NCI-H187 (cell line): ENCODE measurements around the gene ATP2C1.

Experiments
- DNase-seq, 2 experiments: peaks; one replicate each; lab custom pipeline; 2025; lab: John Stamatoyannopoulos, UW

Gene ATP2C1

GRCh38 chr3:130894130-130894985, 474 bp downstream of the ATP2C1 start:
- DNase-seq, result no peak

DNA sequence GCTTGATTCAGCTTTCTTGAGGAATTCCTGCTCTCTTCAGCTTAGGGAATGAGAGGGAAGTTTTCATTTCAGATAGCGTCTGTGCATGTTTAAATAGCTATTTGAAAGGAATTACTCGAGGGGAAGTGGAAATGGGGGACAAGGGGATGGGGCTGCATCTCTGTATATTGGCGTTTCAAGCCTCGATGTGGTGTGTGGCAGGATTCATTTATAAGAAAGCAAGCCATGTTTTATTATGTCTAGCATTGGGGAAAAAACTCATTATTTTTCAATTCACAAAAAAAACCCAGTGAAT, 1.0 kb downstream of the ATP2C1 start:
- no peak for DNase-seq

GRCh38 chr3:130895690-130896488, 2.0 kb downstream of the ATP2C1 start:
- no peak for DNase-seq

GRCh38 chr3:130897316-130897715, 3.4 kb downstream of the ATP2C1 start:
- DNase-seq, result no peak

GRCh38 chr3:130900959-130901358, 7.1 kb downstream of the ATP2C1 start:
- DNase-seq, result no peak

GRCh38 chr3:130901463-130902204, 7.8 kb downstream of the ATP2C1 start:
- DNase-seq, result no peak

GRCh38 chr3:130903412-130903908, 9.6 kb downstream of the ATP2C1 start:
- DNase-seq, result no peak

DNA sequence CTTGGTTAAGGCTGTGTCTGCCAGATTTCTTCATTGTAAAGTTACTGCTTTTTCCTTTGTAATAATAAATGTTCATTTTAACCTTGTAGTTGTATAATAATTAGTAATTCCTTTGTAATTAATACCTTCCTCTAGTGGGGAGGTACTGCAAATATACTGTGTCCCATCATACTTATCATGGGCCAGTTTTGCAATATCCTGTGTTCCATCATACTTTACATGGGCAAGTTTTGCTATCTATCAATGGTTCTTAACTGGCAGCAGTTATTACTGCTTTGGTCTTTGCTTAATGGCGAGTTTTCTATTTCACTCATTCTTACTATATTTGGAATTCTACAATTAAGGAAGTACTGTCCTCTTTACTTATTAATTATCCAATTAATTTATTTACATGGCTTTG, 10.6 kb downstream of the ATP2C1 start:
- no peak for DNase-seq

GRCh38 chr3:130905551-130905950, 11.7 kb downstream of the ATP2C1 start:
- no peak for DNase-seq

GRCh38 chr3:130906374-130906995, 12.6 kb downstream of the ATP2C1 start:
- DNase-seq, result no peak

GRCh38 chr3:130907500-130907899, 13.6 kb downstream of the ATP2C1 start:
- DNase-seq, result no peak

DNA sequence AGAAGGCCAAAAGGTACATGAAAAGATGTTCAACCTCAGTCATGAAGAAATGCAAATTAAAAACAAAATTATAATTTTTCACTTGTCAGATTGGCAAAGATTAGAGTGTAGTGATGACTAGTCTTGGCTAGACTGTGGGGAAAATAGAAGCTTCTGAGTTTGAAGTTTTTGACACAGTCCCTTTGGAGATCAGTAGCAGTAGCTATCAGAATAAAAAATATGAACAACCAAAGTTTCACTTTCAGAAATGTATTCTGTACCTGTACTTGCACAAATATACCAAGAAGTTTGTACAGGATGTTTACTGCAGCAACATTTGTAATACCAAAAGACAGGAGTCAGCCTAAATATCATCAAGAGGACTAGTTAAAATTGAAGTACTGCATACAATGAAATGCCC, 14.1 kb downstream of the ATP2C1 start:
- DNase-seq, result no peak

GRCh38 chr3:130915567-130916292, 21.8 kb downstream of the ATP2C1 start:
- no peak for DNase-seq

GRCh38 chr3:130916507-130917167, 22.8 kb downstream of the ATP2C1 start:
- DNase-seq, result no peak

DNA sequence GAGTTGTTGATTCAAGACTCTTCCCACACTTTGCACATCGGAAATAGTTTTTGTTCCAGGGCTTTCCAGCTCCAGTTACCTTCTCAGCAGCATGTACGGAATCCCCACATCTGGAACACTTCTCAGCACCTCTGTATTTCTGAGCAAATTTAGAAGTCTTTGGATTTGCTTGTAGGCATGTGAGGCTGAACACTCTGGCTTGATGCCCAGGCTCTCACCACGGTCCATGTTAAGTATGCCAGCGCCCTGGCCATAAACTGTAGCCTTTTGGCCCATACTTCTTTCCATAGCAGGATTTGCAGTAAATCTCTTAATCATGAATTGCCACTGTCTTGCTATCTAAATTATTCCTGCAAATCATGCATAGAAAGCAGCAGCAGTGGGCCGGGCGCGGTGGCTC, 24.4 kb downstream of the ATP2C1 start:
- no peak for DNase-seq

- DNase-seq, result no peak
These were observed 31.7 kb downstream of the ATP2C1 start for GRCh38 chr3:130925628-130926027.

- DNase-seq, result no peak
These were observed 32.6 kb downstream of the ATP2C1 start for GRCh38 chr3:130926504-130926903.

GRCh38 chr3:130929804-130930203, 35.9 kb downstream of the ATP2C1 start:
- no peak for DNase-seq

GRCh38 chr3:130932979-130933378, 39.1 kb downstream of the ATP2C1 start:
- no peak for DNase-seq

DNA sequence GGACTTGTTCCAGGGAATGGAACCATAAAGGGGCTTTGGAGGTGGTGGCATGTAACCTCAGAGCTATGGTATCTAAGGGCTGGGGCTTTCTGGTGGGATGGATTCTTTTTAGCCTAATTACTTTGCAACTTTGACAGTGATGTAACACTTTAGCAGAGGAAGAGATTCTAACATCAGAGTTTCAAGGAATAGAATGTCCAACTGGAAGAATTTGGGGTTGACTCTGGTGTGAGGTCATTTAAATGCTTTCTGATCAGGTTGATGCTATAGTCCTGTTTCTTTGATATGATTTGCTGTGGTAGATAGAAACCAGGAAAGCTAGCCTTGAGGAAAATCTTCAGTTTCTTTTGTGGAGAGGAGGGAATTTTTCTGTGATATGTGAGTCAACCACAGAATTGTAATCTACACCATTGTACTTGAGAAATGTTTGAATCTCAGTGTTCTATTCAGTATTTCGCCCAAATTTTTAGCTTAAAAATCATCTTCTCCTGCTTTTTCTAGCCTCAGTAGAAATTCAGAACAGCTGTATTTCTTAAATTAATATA, 40.0 kb downstream of the ATP2C1 start:
- no peak for DNase-seq
